CD4-positive, alpha-beta memory T cell (primary cell): ENCODE data around the gene PUM1. TPM values are rescaled to one million over a fixed set of nuclear protein-coding genes. Genes with fewer than 3 reads are reported as not detected.

Experiments
- CTCF ChIA-PET: fragments of 350-600 bp; sonication (Branson Sonifier 250); formaldehyde crosslinking; loops from one replicate; lab custom pipeline; 2021; ENCODE audit warnings: inconsistent platforms; ENCODE audit not compliant: partially characterized antibody; lab: Charles Lee
- POLR2A ChIA-PET: fragments of 350-600 bp; sonication (Branson Sonifier 250); formaldehyde crosslinking; loops from one replicate; lab custom pipeline; 2021; ENCODE audit not compliant: partially characterized antibody; lab: Charles Lee
- DNase-seq, 5 donors: peaks; one replicate each; pipeline versions ENCODE4 v3.0.0 to v3.0.0-alpha.2; 2020 to 2022; ENCODE audit warnings: mixed read lengths in 1 of 5
- H3K27ac ChIP-seq: one replicate; pipeline ENCODE4 v1.7.0; 2013; ENCODE audit warnings: low read depth, low read length
- H3K27me3 ChIP-seq: 2 replicates; pipeline ENCODE4 v1.7.0; 2013; ENCODE audit warnings: mild to moderate bottlenecking, low read length, moderate library complexity; ENCODE audit not compliant: insufficient read depth
- H3K36me3 ChIP-seq: 2 replicates; pipeline ENCODE4 v1.7.0; 2013; ENCODE audit warnings: mild to moderate bottlenecking, low read length, moderate library complexity; ENCODE audit not compliant: insufficient read depth
- H3K4me1 ChIP-seq: 2 replicates; pipeline ENCODE4 v1.7.0; 2013; ENCODE audit warnings: mild to moderate bottlenecking, low read length, moderate library complexity; ENCODE audit not compliant: insufficient read depth
- H3K4me3 ChIP-seq, 2 donors: one replicate each; pipeline ENCODE4 v1.7.0; 2013; ENCODE audit warnings: low read length in 2 of 2, mild to moderate bottlenecking in 1 of 2
- H3K9me3 ChIP-seq, 2 donors: one replicate each; pipeline ENCODE4 v1.7.0; 2013; ENCODE audit warnings: low read length in 2 of 2, control low read depth in 1 of 2; ENCODE audit not compliant: control insufficient read depth in 1 of 2
- H3K27ac Mint-ChIP-seq, 7 donors: one replicate each; pipeline ENCODE4 v1.8.0; 2020 to 2021; ENCODE audit warnings: mixed read lengths in 7 of 7, mild to moderate bottlenecking in 6 of 7, inconsistent platforms in 3 of 7, moderate library complexity in 3 of 7
- H3K27me3 Mint-ChIP-seq, 2 donors: one replicate each; pipeline ENCODE4 v1.8.0; 2020 to 2021; ENCODE audit warnings: mixed read lengths in 2 of 2
- H3K36me3 Mint-ChIP-seq, 2 donors: one replicate each; pipeline ENCODE4 v1.8.0; 2020 to 2021; ENCODE audit warnings: mixed read lengths in 2 of 2, inconsistent platforms in 1 of 2, mild to moderate bottlenecking in 1 of 2
- H3K4me1 Mint-ChIP-seq, 4 donors: one replicate each; pipeline ENCODE4 v1.8.0; 2020 to 2021; ENCODE audit warnings: mixed read lengths in 4 of 4, mild to moderate bottlenecking in 1 of 4
- H3K4me3 Mint-ChIP-seq, 8 donors: one replicate each; pipeline ENCODE4 v1.8.0; 2020 to 2021; ENCODE audit warnings: mixed read lengths in 8 of 8, mild to moderate bottlenecking in 7 of 8, moderate library complexity in 6 of 8, inconsistent platforms in 3 of 8
- H3K9me3 Mint-ChIP-seq, 8 donors: one replicate each; pipeline ENCODE4 v1.8.0; 2020 to 2021; ENCODE audit warnings: mixed read lengths in 8 of 8, mild to moderate bottlenecking in 5 of 8, inconsistent platforms in 3 of 8, moderate library complexity in 1 of 8
- intact Hi-C: fragments of 100-400 bp; cut with micrococcal nuclease; formaldehyde crosslinking; loops from one replicate; pipeline ENCODE4 v1.15.1; 2023
- polyA plus RNA-seq, 2 donors: library from polyadenylated mRNA; unstranded; fragments of 300-500 nt; fragmentation: Illumina TruSeq; gene quantifications; one replicate each; pipeline ENCODE4 v1.2.3, GENCODE V29; 2021
- total RNA-seq, 2 experiments: library from RNA; stranded (reverse); gene quantifications; one replicate each; pipeline ENCODE4 v1.2.3, GENCODE V29; 2021

The PUM1 gene
- total and polyA plus RNA-seq, 4 experiments from 2014 or later, result 126 to 164 (median 138) TPM

- Mint-ChIP-seq H3K4me3 (no peak overlapping the region), H3K36me3 (peaks cover 53 to 83% of the 10 kb centered on the region in 2 donors)
- POLR2A ChIA-PET, result interaction anchor here (1.1 kb wide), 1 partner anchor 64 kb away, joined by 3 read pairs; no protein-coding TSS in a partner anchor
These were observed 65.2 kb downstream of the PUM1 start for GRCh38 chr1:31000301-31000700.

GRCh38 chr1:30998887-30999286, 66.6 kb downstream of the PUM1 start:
- intact Hi-C loops, result no loop called here
- Mint-ChIP-seq H3K36me3 (peaks cover 47 to 82% of the 10 kb centered on the region in 2 donors), H3K4me1 (peaks cover 35 to 62% (median 52%) of the 10 kb centered on the region in 4 donors), H3K9me3 (no peaks in the 10 kb centered on the region), H3K27me3 (no peaks in the 10 kb centered on the region), H3K4me3 (no peak overlapping the region), H3K27ac (peak overlapping the region in 3 of 7 donors; percentile 60 to 78 (median 62))
- Histone ChIP-seq H3K27me3 (no peaks in the 10 kb centered on the region), H3K27ac (no peak overlapping the region), H3K4me1 (peaks cover 5% of the 10 kb centered on the region), H3K36me3 (peaks cover 16% of the 10 kb centered on the region), H3K9me3 (no peaks in the 10 kb centered on the region), H3K4me3 (no peak overlapping the region)
- POLR2A ChIA-PET, result no interaction called here
- DNase-seq, result no peak
- CTCF ChIA-PET, result no interaction called here

More at GRCh38 chr1:31000301-31000700, 65.2 kb downstream of the PUM1 start:
- H3K27me3 ChIP-seq, result no peaks in the 10 kb centered on the region
- H3K27ac ChIP-seq, result no peak overlapping the region
- peaks cover 25% of the 10 kb centered on the region for H3K36me3 ChIP-seq
- no peak overlapping the region for H3K4me3 ChIP-seq
- Mint-ChIP-seq H3K27me3 (no peaks in the 10 kb centered on the region), H3K27ac (peak overlapping the region in 2 of 7 donors; percentile 6 to 24), H3K9me3 (no peaks in the 10 kb centered on the region), H3K4me1 (peaks cover 37 to 61% (median 49%) of the 10 kb centered on the region in 4 donors)
- H3K9me3 ChIP-seq, result no peaks in the 10 kb centered on the region
- DNase-seq, result no peak
- peaks cover 5% of the 10 kb centered on the region for H3K4me1 ChIP-seq
- CTCF ChIA-PET, result no interaction called here
- intact Hi-C loops, result loop anchor here (5.0 kb wide), 1 partner anchor 42 kb away; no protein-coding TSS in a partner anchor

- CTCF ChIA-PET, result no interaction called here
- Mint-ChIP-seq H3K4me1 (peaks cover 33 to 63% (median 50%) of the 10 kb centered on the region in 4 donors), H3K9me3 (no peaks in the 10 kb centered on the region), H3K27ac (peak overlapping the region in 5 of 7 donors; percentile 6 to 78 (median 42)), H3K36me3 (peaks cover 41 to 75% of the 10 kb centered on the region in 2 donors), H3K4me3 (no peak overlapping the region), H3K27me3 (no peaks in the 10 kb centered on the region)
- Histone ChIP-seq H3K4me1 (peaks cover 5% of the 10 kb centered on the region), H3K36me3 (peaks cover 12% of the 10 kb centered on the region), H3K9me3 (no peaks in the 10 kb centered on the region), H3K27ac (no peak overlapping the region), H3K4me3 (no peak overlapping the region), H3K27me3 (no peaks in the 10 kb centered on the region)
- POLR2A ChIA-PET, result no interaction called here
- DNase-seq, result no peak
- intact Hi-C loops, result no loop called here
These were observed 67.3 kb downstream of the PUM1 start for GRCh38 chr1:30998171-30998570.

GRCh38 chr1:30997463-30998057, 68.0 kb downstream of the PUM1 start:
- Mint-ChIP-seq H3K4me1 (peaks cover 33 to 66% (median 51%) of the 10 kb centered on the region in 4 donors), H3K36me3 (peaks cover 41 to 73% of the 10 kb centered on the region in 2 donors), H3K27me3 (no peaks in the 10 kb centered on the region), H3K27ac (peak overlapping the region in 3 of 7 donors; percentile 24 to 62 (median 55)), H3K4me3 (peak overlapping the region in 1 of 8 donors; percentile 17), H3K9me3 (no peaks in the 10 kb centered on the region)
- Histone ChIP-seq H3K4me1 (peaks cover 5% of the 10 kb centered on the region), H3K27ac (no peak overlapping the region), H3K36me3 (peaks cover 12% of the 10 kb centered on the region), H3K4me3 (no peak overlapping the region), H3K9me3 (no peaks in the 10 kb centered on the region), H3K27me3 (no peaks in the 10 kb centered on the region)
- ChIA-PET POLR2A (interaction anchor here (1.0 kb wide), 1 partner anchor 16 kb away, joined by 3 read pairs; no protein-coding TSS in a partner anchor), CTCF (interaction anchor here (0.7 to 1.2 kb wide), 2 partner anchors 11 to 42 kb away, joined by 3 to 4 read pairs; no protein-coding TSS in a partner anchor)
- intact Hi-C loops, result no loop called here
- no peak for DNase-seq

- Mint-ChIP-seq H3K27me3 (no peaks in the 10 kb centered on the region), H3K36me3 (peaks cover 43 to 69% of the 10 kb centered on the region in 2 donors), H3K27ac (peak overlapping the region in 2 of 7 donors; percentile 16 to 44), H3K4me3 (no peak overlapping the region), H3K9me3 (no peaks in the 10 kb centered on the region), H3K4me1 (peaks cover 34 to 63% (median 53%) of the 10 kb centered on the region in 4 donors)
- Histone ChIP-seq H3K27ac (no peak overlapping the region), H3K4me1 (peaks cover 17% of the 10 kb centered on the region), H3K36me3 (peaks cover 24% of the 10 kb centered on the region), H3K9me3 (no peaks in the 10 kb centered on the region), H3K27me3 (no peaks in the 10 kb centered on the region), H3K4me3 (no peak overlapping the region)
- DNase-seq, result no peak
- intact Hi-C loops, result no loop called here
- ChIA-PET POLR2A (no interaction called here), CTCF (interaction anchor here (1.0 kb wide), 1 partner anchor 8 kb away, joined by 3 read pairs; no protein-coding TSS in a partner anchor)
These were observed 69.4 kb downstream of the PUM1 start for GRCh38 chr1:30995990-30996612.

- Mint-ChIP-seq H3K27ac (peak overlapping the region in 2 of 7 donors; percentile 26 to 31), H3K36me3 (peaks cover 49 to 69% of the 10 kb centered on the region in 2 donors), H3K9me3 (no peaks in the 10 kb centered on the region), H3K27me3 (no peaks in the 10 kb centered on the region), H3K4me3 (no peak overlapping the region), H3K4me1 (peaks cover 44 to 70% (median 62%) of the 10 kb centered on the region in 4 donors)
- H3K4me1 ChIP-seq, result peaks cover 33% of the 10 kb centered on the region
- no peak for DNase-seq
- H3K4me3 ChIP-seq, result no peak overlapping the region
- intact Hi-C loops, result no loop called here
- peaks cover 34% of the 10 kb centered on the region for H3K36me3 ChIP-seq
- H3K27ac ChIP-seq, result no peak overlapping the region
- POLR2A ChIA-PET, result no interaction called here
- no peaks in the 10 kb centered on the region for H3K27me3 ChIP-seq
- CTCF ChIA-PET, result no interaction called here
- H3K9me3 ChIP-seq, result no peaks in the 10 kb centered on the region
These were observed 73.5 kb downstream of the PUM1 start for GRCh38 chr1:30991862-30992606.

- ChIA-PET CTCF (no interaction called here), POLR2A (no interaction called here)
- Mint-ChIP-seq H3K9me3 (no peaks in the 10 kb centered on the region), H3K4me1 (peaks cover 39 to 71% (median 55%) of the 10 kb centered on the region in 4 donors), H3K4me3 (peak overlapping the region in 1 of 8 donors; percentile 18), H3K36me3 (peaks cover 39 to 68% of the 10 kb centered on the region in 2 donors), H3K27ac (no peak overlapping the region), H3K27me3 (no peaks in the 10 kb centered on the region)
- no peak overlapping the region for H3K27ac ChIP-seq
- no peaks in the 10 kb centered on the region for H3K9me3 ChIP-seq
- intact Hi-C loops, result no loop called here
- no peaks in the 10 kb centered on the region for H3K27me3 ChIP-seq
- no peak for DNase-seq
- peaks cover 33% of the 10 kb centered on the region for H3K4me1 ChIP-seq
- H3K4me3 ChIP-seq, result no peak overlapping the region
- peaks cover 34% of the 10 kb centered on the region for H3K36me3 ChIP-seq
These were observed 74.9 kb downstream of the PUM1 start for GRCh38 chr1:30990591-30990990.
